22Rv1 (cell line): Measurements from ENCODE around the gene UTP18.

ENCODE experiments used
- ZFX ChIP-seq: fragments of 450-650 bp; IDR thresholded peaks from 2 replicates; pipeline ENCODE4 v1.6.1; 2017; ENCODE audit warnings: antibody characterized with exemption, borderline replicate concordance
- TF ChIP-seq, protein P1 (sequence below): fragments of 450-650 bp; IDR thresholded peaks from 2 replicates; pipeline ENCODE4 v1.5.1; 2017; ENCODE audit warnings: mild to moderate bottlenecking

DNA sequence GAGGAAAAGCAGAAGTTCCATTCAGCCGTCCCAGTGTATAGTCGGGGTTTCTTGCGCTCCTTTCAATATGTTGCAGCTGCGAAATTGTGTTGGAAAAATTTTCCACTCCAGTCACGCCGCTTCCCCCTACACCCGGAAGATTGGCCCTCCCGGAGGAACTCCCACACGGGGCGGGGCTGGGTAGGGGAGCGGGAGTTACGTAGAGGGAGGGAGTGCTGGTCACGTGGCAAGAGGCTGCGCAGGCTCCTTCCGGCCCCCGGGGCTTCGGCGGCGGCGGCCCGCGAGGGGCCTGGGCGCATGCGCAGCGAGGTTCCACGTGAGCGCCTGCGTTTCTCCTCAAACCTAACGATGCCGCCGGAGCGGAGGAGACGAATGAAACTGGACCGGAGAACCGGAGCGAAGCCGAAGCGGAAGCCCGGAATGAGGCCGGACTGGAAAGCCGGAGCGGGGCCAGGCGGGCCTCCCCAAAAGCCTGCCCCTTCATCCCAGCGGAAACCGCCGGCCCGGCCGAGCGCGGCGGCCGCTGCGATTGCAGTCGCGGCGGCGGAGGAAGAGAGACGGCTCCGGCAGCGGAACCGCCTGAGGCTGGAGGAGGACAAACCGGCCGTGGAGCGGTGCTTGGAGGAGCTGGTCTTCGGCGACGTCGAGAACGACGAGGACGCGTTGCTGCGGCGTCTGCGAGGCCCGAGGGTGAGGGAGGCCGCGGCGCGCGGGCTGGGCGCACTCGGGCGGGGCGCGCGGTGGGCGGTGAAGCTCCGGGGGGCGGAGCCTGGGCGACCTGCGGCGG is at the start of gene UTP18:
- TF ChIP-seq, protein P1, sequence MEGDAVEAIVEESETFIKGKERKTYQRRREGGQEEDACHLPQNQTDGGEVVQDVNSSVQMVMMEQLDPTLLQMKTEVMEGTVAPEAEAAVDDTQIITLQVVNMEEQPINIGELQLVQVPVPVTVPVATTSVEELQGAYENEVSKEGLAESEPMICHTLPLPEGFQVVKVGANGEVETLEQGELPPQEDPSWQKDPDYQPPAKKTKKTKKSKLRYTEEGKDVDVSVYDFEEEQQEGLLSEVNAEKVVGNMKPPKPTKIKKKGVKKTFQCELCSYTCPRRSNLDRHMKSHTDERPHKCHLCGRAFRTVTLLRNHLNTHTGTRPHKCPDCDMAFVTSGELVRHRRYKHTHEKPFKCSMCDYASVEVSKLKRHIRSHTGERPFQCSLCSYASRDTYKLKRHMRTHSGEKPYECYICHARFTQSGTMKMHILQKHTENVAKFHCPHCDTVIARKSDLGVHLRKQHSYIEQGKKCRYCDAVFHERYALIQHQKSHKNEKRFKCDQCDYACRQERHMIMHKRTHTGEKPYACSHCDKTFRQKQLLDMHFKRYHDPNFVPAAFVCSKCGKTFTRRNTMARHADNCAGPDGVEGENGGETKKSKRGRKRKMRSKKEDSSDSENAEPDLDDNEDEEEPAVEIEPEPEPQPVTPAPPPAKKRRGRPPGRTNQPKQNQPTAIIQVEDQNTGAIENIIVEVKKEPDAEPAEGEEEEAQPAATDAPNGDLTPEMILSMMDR: no peak
- TF ChIP-seq ZFX: no peak
